WTC11 (cell line): Measurements from ENCODE around the gene ACSF3. TPM values are rescaled to one million over a fixed set of nuclear protein-coding genes. Genes with fewer than 3 reads are reported as not detected.

ENCODE experiments used
- ATAC-seq: fragments of 200-7000 bp; cut with Tn5 transposase; 2 replicates; pipeline ENCODE4 v1.10.0; 2021; ENCODE audit warnings: mild to moderate bottlenecking, moderate library complexity
- CTCF ChIA-PET: fragments of 300-600 bp; sonication (Branson Sonifier 250); formaldehyde crosslinking; loops from one replicate; lab custom pipeline; 2021; ENCODE audit warnings: antibody characterized with exemption; lab: Charles Lee
- POLR2A ChIA-PET: fragments of 350-600 bp; sonication (Branson Sonifier 250); formaldehyde crosslinking; loops from one replicate; lab custom pipeline; 2021; ENCODE audit warnings: antibody characterized with exemption; lab: Charles Lee
- DNase-seq: peaks from one replicate; pipeline ENCODE4 v3.0.0; 2021; ENCODE audit warnings: low spot score
- H3K27ac Mint-ChIP-seq: 2 replicates; pipeline ENCODE4 v1.8.0; 2021; ENCODE audit warnings: mixed read lengths
- H3K27me3 Mint-ChIP-seq: 2 replicates; pipeline ENCODE4 v1.8.0; 2021; ENCODE audit warnings: low read depth, mild to moderate bottlenecking, moderate library complexity, mixed read lengths
- H3K36me3 Mint-ChIP-seq: 2 replicates; pipeline ENCODE4 v1.8.0; 2021; ENCODE audit warnings: mixed read lengths
- H3K4me1 Mint-ChIP-seq: 2 replicates; pipeline ENCODE4 v1.8.0; 2022; ENCODE audit warnings: mixed read lengths
- H3K4me3 Mint-ChIP-seq: 2 replicates; pipeline ENCODE4 v1.8.0; 2021; ENCODE audit warnings: mild to moderate bottlenecking, moderate library complexity, mixed read lengths
- H3K9me3 Mint-ChIP-seq: 2 replicates; pipeline ENCODE4 v1.8.0; 2021; ENCODE audit warnings: mixed read lengths
- ATF1 ChIP-seq: sonication (generic); formaldehyde crosslinking; IDR thresholded peaks from 2 replicates; pipeline ENCODE4 v1.8.1; 2023; ENCODE audit warnings: mild to moderate bottlenecking, moderate library complexity, missing genetic modification reagents
- CREB1 ChIP-seq: sonication (generic); formaldehyde crosslinking; IDR thresholded peaks from 2 replicates; pipeline ENCODE4 v1.8.0; 2023; ENCODE audit warnings: mild to moderate bottlenecking, missing genetic modification reagents
- ESRRA ChIP-seq: sonication (generic); formaldehyde crosslinking; IDR thresholded peaks from 2 replicates; pipeline ENCODE4 v1.8.1; 2022; ENCODE audit warnings: mild to moderate bottlenecking, missing genetic modification reagents, borderline replicate concordance
- FOXK1 ChIP-seq: sonication (generic); formaldehyde crosslinking; IDR thresholded peaks from 2 replicates; pipeline ENCODE4 v1.8.0; 2022; ENCODE audit warnings: mild to moderate bottlenecking, moderate library complexity, missing genetic modification reagents
- HMGA2 ChIP-seq: fragments of 250-450 bp; sonication (Bioruptor Pico); IDR thresholded peaks from 2 replicates; pipeline ENCODE4 v1.4.0; 2021; ENCODE audit warnings: mild to moderate bottlenecking, moderate library complexity
- NFATC4 ChIP-seq: fragments of 250-450 bp; sonication (Bioruptor Pico); IDR thresholded peaks from 2 replicates; pipeline ENCODE4 v1.9.0; 2021; ENCODE audit warnings: mild to moderate bottlenecking
- NFE2L1 ChIP-seq: sonication (generic); formaldehyde crosslinking; IDR thresholded peaks from 2 replicates; pipeline ENCODE4 v1.8.1; 2023; ENCODE audit warnings: missing genetic modification reagents
- NFYB ChIP-seq: sonication (generic); formaldehyde crosslinking; conservative IDR thresholded peaks from 2 replicates; pipeline ENCODE4 v1.8.0; 2022; ENCODE audit warnings: low read depth, missing genetic modification reagents
- NR2C2 ChIP-seq: sonication (generic); formaldehyde crosslinking; IDR thresholded peaks from 2 replicates; pipeline ENCODE4 v1.8.0; 2022; ENCODE audit warnings: mild to moderate bottlenecking, missing genetic modification reagents
- NR3C1 ChIP-seq: sonication (generic); formaldehyde crosslinking; conservative IDR thresholded peaks from 2 replicates; pipeline ENCODE4 v1.8.1; 2023; ENCODE audit warnings: low read depth, mild to moderate bottlenecking, missing genetic modification reagents
- ZNF232 ChIP-seq: sonication (generic); formaldehyde crosslinking; IDR thresholded peaks from 2 replicates; pipeline ENCODE4 v1.8.0; 2022; ENCODE audit warnings: mild to moderate bottlenecking, missing genetic modification reagents
- total RNA-seq: library from RNA; stranded (reverse); gene quantifications from 3 replicates; pipeline ENCODE4 v1.2.3, GENCODE V29; 2021
- TF ChIP-seq, protein P1 (sequence below): sonication (generic); formaldehyde crosslinking; IDR thresholded peaks from 2 replicates; pipeline ENCODE4 v1.8.1; 2022; ENCODE audit warnings: mild to moderate bottlenecking, missing genetic modification reagents, moderate library complexity, borderline replicate concordance
- TF ChIP-seq, protein P2 (sequence below): fragments of 250-450 bp; sonication (Bioruptor Pico); IDR thresholded peaks from 2 replicates; pipeline ENCODE4 v1.8.0; 2021; ENCODE audit warnings: mild to moderate bottlenecking
- TF ChIP-seq, protein P3 (sequence below): sonication (generic); formaldehyde crosslinking; IDR thresholded peaks from 2 replicates; pipeline ENCODE4 v1.8.0; 2022; ENCODE audit warnings: mild to moderate bottlenecking, missing genetic modification reagents
- TF ChIP-seq, protein P4 (sequence below): sonication (generic); formaldehyde crosslinking; IDR thresholded peaks from 2 replicates; pipeline ENCODE4 v1.8.0; 2022; ENCODE audit warnings: missing genetic modification reagents
- TF ChIP-seq, protein P5 (sequence below): sonication (generic); formaldehyde crosslinking; IDR thresholded peaks from 2 replicates; pipeline ENCODE4 v1.8.1; 2022; ENCODE audit warnings: low read depth, missing genetic modification reagents, borderline replicate concordance
- TF ChIP-seq, protein P6 (sequence below): sonication (generic); formaldehyde crosslinking; conservative IDR thresholded peaks from 2 replicates; pipeline ENCODE4 v1.8.1; 2022; ENCODE audit warnings: mild to moderate bottlenecking, missing genetic modification reagents
- TF ChIP-seq, protein P7 (sequence below): sonication (generic); formaldehyde crosslinking; IDR thresholded peaks from 2 replicates; pipeline ENCODE4 v1.8.0; 2023; ENCODE audit warnings: mild to moderate bottlenecking, missing genetic modification reagents
- TF ChIP-seq, protein P8 (sequence below): fragments of 250-450 bp; sonication (Bioruptor Pico); IDR thresholded peaks from 2 replicates; pipeline ENCODE4 v1.9.0; 2021; ENCODE audit warnings: mild to moderate bottlenecking
- TF ChIP-seq, protein P9 (sequence below): sonication (generic); formaldehyde crosslinking; IDR thresholded peaks from 2 replicates; pipeline ENCODE4 v1.8.0; 2022; ENCODE audit warnings: mild to moderate bottlenecking, missing genetic modification reagents

The ACSF3 gene
- total RNA-seq, 1 experiment from 2014 or later, result 22.9 TPM

DNA sequence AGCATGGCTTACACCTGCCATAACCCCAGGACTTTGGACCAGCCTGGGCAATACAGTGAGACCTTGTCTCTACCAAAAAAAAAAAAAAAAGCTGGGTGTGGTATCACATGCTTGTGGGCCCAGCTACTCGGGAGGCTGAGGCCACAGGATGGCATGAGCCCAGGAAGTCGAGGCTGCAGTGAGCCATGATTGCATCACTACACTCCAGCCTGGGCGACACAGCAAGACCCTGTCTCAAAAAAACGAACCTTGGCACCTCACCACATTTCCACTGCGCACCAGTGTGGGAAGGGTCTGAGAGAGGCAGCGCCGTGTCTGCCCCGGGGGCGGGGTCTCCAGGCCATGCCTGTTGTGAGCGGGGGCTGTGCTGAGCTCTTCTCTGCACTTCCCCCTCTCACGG, 6.3 kb downstream of the ACSF3 start:
- no peaks in the 10 kb centered on the region for H3K27me3 Mint-ChIP-seq
- no peak overlapping the region for H3K4me3 Mint-ChIP-seq
- H3K27ac Mint-ChIP-seq, result no peak overlapping the region
- TF ChIP-seq, protein P1, sequence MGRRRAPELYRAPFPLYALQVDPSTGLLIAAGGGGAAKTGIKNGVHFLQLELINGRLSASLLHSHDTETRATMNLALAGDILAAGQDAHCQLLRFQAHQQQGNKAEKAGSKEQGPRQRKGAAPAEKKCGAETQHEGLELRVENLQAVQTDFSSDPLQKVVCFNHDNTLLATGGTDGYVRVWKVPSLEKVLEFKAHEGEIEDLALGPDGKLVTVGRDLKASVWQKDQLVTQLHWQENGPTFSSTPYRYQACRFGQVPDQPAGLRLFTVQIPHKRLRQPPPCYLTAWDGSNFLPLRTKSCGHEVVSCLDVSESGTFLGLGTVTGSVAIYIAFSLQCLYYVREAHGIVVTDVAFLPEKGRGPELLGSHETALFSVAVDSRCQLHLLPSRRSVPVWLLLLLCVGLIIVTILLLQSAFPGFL (CRISPR knock-in tag), result no peak
- TF ChIP-seq, protein P2, sequence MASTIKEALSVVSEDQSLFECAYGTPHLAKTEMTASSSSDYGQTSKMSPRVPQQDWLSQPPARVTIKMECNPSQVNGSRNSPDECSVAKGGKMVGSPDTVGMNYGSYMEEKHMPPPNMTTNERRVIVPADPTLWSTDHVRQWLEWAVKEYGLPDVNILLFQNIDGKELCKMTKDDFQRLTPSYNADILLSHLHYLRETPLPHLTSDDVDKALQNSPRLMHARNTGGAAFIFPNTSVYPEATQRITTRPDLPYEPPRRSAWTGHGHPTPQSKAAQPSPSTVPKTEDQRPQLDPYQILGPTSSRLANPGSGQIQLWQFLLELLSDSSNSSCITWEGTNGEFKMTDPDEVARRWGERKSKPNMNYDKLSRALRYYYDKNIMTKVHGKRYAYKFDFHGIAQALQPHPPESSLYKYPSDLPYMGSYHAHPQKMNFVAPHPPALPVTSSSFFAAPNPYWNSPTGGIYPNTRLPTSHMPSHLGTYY (CRISPR knock-in tag), result no peak
- TF ChIP-seq ESRRA, result no peak
- TF ChIP-seq, protein P3, sequence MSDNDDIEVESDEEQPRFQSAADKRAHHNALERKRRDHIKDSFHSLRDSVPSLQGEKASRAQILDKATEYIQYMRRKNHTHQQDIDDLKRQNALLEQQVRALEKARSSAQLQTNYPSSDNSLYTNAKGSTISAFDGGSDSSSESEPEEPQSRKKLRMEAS (CRISPR knock-in tag), result no peak
- TF ChIP-seq, protein P4, sequence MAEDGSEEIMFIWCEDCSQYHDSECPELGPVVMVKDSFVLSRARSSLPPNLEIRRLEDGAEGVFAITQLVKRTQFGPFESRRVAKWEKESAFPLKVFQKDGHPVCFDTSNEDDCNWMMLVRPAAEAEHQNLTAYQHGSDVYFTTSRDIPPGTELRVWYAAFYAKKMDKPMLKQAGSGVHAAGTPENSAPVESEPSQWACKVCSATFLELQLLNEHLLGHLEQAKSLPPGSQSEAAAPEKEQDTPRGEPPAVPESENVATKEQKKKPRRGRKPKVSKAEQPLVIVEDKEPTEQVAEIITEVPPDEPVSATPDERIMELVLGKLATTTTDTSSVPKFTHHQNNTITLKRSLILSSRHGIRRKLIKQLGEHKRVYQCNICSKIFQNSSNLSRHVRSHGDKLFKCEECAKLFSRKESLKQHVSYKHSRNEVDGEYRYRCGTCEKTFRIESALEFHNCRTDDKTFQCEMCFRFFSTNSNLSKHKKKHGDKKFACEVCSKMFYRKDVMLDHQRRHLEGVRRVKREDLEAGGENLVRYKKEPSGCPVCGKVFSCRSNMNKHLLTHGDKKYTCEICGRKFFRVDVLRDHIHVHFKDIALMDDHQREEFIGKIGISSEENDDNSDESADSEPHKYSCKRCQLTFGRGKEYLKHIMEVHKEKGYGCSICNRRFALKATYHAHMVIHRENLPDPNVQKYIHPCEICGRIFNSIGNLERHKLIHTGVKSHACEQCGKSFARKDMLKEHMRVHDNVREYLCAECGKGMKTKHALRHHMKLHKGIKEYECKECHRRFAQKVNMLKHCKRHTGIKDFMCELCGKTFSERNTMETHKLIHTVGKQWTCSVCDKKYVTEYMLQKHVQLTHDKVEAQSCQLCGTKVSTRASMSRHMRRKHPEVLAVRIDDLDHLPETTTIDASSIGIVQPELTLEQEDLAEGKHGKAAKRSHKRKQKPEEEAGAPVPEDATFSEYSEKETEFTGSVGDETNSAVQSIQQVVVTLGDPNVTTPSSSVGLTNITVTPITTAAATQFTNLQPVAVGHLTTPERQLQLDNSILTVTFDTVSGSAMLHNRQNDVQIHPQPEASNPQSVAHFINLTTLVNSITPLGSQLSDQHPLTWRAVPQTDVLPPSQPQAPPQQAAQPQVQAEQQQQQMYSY (CRISPR knock-in tag), result no peak
- TF ChIP-seq, protein P5, sequence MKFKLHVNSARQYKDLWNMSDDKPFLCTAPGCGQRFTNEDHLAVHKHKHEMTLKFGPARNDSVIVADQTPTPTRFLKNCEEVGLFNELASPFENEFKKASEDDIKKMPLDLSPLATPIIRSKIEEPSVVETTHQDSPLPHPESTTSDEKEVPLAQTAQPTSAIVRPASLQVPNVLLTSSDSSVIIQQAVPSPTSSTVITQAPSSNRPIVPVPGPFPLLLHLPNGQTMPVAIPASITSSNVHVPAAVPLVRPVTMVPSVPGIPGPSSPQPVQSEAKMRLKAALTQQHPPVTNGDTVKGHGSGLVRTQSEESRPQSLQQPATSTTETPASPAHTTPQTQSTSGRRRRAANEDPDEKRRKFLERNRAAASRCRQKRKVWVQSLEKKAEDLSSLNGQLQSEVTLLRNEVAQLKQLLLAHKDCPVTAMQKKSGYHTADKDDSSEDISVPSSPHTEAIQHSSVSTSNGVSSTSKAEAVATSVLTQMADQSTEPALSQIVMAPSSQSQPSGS (CRISPR knock-in tag), result no peak
- TF ChIP-seq CREB1 (CRISPR knock-in tag), result no peak
- TF ChIP-seq, protein P6, sequence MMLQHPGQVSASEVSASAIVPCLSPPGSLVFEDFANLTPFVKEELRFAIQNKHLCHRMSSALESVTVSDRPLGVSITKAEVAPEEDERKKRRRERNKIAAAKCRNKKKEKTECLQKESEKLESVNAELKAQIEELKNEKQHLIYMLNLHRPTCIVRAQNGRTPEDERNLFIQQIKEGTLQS (CRISPR knock-in tag), result no peak
- TF ChIP-seq, protein P7, sequence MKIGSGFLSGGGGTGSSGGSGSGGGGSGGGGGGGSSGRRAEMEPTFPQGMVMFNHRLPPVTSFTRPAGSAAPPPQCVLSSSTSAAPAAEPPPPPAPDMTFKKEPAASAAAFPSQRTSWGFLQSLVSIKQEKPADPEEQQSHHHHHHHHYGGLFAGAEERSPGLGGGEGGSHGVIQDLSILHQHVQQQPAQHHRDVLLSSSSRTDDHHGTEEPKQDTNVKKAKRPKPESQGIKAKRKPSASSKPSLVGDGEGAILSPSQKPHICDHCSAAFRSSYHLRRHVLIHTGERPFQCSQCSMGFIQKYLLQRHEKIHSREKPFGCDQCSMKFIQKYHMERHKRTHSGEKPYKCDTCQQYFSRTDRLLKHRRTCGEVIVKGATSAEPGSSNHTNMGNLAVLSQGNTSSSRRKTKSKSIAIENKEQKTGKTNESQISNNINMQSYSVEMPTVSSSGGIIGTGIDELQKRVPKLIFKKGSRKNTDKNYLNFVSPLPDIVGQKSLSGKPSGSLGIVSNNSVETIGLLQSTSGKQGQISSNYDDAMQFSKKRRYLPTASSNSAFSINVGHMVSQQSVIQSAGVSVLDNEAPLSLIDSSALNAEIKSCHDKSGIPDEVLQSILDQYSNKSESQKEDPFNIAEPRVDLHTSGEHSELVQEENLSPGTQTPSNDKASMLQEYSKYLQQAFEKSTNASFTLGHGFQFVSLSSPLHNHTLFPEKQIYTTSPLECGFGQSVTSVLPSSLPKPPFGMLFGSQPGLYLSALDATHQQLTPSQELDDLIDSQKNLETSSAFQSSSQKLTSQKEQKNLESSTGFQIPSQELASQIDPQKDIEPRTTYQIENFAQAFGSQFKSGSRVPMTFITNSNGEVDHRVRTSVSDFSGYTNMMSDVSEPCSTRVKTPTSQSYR (CRISPR knock-in tag), result no peak
- no peak for TF ChIP-seq FOXK1 (CRISPR knock-in tag)
- no peak for TF ChIP-seq ATF1
- TF ChIP-seq NR3C1 (CRISPR knock-in tag), result no peak
- no peak for DNase-seq
- no peaks in the 10 kb centered on the region for H3K9me3 Mint-ChIP-seq
- peaks cover 21% of the 10 kb centered on the region for H3K4me1 Mint-ChIP-seq
- ATAC-seq, result no peak
- CTCF ChIA-PET, result no interaction called here
- peaks cover 23% of the 10 kb centered on the region for H3K36me3 Mint-ChIP-seq
- POLR2A ChIA-PET, result no interaction called here

DNA sequence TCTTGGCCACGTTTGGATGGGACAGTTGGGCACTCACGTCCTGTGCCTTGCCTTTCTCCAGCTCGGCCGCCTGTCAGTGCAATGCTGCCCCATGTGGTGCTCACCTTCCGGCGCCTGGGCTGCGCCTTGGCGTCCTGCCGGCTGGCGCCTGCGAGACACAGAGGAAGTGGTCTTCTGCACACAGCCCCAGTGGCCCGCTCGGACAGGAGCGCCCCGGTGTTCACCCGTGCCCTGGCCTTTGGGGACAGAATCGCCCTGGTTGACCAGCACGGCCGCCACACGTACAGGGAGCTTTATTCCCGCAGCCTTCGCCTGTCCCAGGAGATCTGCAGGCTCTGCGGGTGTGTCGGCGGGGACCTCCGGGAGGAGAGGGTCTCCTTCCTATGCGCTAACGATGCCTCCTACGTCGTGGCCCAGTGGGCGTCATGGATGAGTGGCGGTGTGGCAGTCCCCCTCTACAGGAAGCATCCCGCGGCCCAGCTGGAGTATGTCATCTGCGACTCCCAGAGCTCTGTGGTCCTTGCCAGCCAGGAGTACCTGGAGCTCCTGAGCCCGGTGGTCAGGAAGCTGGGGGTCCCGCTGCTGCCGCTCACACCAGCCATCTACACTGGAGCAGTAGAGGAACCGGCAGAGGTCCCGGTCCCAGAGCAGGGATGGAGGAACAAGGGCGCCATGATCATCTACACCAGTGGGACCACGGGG, 7.1 kb downstream of the ACSF3 start:
- DNase-seq (no peak), ATAC-seq (no peak)
- no peak overlapping the region for H3K27ac Mint-ChIP-seq
- no peaks in the 10 kb centered on the region for H3K27me3 Mint-ChIP-seq
- no peak overlapping the region for H3K4me3 Mint-ChIP-seq
- TF ChIP-seq, protein P8, sequence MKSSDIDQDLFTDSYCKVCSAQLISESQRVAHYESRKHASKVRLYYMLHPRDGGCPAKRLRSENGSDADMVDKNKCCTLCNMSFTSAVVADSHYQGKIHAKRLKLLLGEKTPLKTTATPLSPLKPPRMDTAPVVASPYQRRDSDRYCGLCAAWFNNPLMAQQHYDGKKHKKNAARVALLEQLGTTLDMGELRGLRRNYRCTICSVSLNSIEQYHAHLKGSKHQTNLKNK (CRISPR knock-in tag), result no peak
- TF ChIP-seq ESRRA, result no peak
- TF ChIP-seq ZNF232, result no peak
- no peak for TF ChIP-seq NFYB (CRISPR knock-in tag)
- no peak for TF ChIP-seq NR2C2 (CRISPR knock-in tag)
- no peak for TF ChIP-seq HMGA2
- TF ChIP-seq, protein P5 (CRISPR knock-in tag), result no peak
- TF ChIP-seq NFATC4 (CRISPR knock-in tag), result no peak
- TF ChIP-seq, protein P6 (CRISPR knock-in tag), result no peak
- TF ChIP-seq NFE2L1 (CRISPR knock-in tag), result no peak
- TF ChIP-seq, protein P9, sequence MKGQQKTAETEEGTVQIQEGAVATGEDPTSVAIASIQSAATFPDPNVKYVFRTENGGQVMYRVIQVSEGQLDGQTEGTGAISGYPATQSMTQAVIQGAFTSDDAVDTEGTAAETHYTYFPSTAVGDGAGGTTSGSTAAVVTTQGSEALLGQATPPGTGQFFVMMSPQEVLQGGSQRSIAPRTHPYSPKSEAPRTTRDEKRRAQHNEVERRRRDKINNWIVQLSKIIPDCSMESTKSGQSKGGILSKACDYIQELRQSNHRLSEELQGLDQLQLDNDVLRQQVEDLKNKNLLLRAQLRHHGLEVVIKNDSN (CRISPR knock-in tag), result no peak
- POLR2A ChIA-PET, result no interaction called here
- H3K4me1 Mint-ChIP-seq, result peaks cover 12% of the 10 kb centered on the region
- CTCF ChIA-PET, result no interaction called here
- H3K9me3 Mint-ChIP-seq, result no peaks in the 10 kb centered on the region
- H3K36me3 Mint-ChIP-seq, result peaks cover 25% of the 10 kb centered on the region
